Measurements from ENCODE around the gene CLBA1. TPM values are rescaled to one million over a fixed set of nuclear protein-coding genes. Genes with fewer than 3 reads are reported as not detected.

CLBA1 gene
- total and polyA plus RNA-seq, 9 of the 15 experiments (the other 6 are each of a cell fraction or from before 2014, with no cell fraction given), result 0.04 to 3.9 (median 2.6) TPM

DNA sequence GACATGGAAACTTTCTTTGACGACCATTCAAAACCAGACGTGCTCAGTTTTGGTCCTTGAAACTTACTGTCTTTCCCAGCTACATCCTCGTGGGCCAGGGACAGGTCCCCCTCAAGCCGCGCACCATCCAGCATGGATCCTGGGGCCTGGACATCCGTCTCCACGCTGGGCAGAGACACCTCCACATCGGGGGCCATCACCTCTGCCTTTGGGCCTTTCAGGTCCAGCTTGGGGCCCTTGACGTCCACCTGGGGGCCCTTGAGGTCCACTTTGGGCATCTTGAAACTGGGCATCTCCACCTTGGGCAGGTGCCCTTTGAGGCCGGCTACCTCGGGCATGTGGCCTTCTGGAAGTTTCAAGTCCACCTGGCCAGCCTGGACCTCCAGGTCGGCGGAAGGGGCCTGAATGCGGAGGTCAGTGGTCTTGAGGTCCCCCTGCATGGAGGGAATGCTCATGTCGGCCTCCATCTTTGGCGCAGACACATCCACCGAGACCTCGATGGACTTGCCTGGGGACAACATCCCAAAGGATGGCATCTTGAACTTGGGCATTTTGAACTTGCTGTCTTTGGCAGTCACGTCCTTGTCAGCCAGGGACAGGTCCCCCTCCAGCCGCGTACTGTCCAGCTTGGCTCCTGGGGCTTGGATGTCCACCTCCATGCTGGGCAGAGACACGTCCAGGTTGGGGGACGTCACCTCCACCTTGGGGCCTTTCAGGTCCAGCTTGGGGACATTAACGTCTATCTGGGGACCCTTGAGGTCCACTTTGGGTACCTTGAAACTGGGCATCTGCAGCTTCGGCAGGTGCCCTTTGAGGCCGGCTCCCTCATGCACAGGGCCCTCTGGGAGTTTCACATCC, 43.9 kb upstream of the CLBA1 start:
- FAIRE-seq (no peak), ATAC-seq (no peak), DNase-seq (ENCODE audit: extremely low read depth in 1 of 4, low spot score in 3 of 4) (no peak)
- intact Hi-C loops (cut with micrococcal nuclease) (no loop called here), in situ Hi-C loops (cut with MboI) (no loop called here)
- 18% methylated on average over 21 of the region's 26 CpGs for WGBS (ENCODE audit: insufficient coverage, low coverage, missing lambda C conversion rate)
- H3K4me1 ChIP-seq (replicated peaks in 1 of 2; ENCODE audit: control insufficient read depth in 2 of 2, insufficient read depth in 2 of 2, low read length in 2 of 2), result no peaks in the 10 kb centered on the region; a peak in 1 of 5 replicates
- H3K79me2 ChIP-seq (ENCODE audit: control insufficient read depth, insufficient read depth, low read length), result no peaks in the 10 kb centered on the region
- H3K27ac ChIP-seq (ENCODE audit: extremely low read depth, low read depth, low read length), result no peak overlapping the region
- peaks cover 5 to 53% of the 10 kb centered on the region in 2 experiments; a peak in 4 of 5 replicates for H3K27me3 ChIP-seq (ENCODE audit: control insufficient read depth in 2 of 2, insufficient read depth in 2 of 2, low read length in 2 of 2)
- ChIA-PET CTCF (ENCODE audit: low intra/inter-chr PET ratio) (no interaction called here), POLR2A (interaction anchor here (0.6 kb wide), 1 partner anchor 235 kb away, joined by 3 read pairs; no protein-coding TSS in a partner anchor)
- H3K9ac ChIP-seq (ENCODE audit: insufficient read depth in 1 of 2, low read depth in 2 of 2, low read length in 2 of 2), result no peak overlapping the region
- no TSS peak for BruUV-seq (replicated peaks)
- no peaks in the 10 kb centered on the region for H3K9me1 ChIP-seq (ENCODE audit: control insufficient read depth, insufficient read depth, low read length)
- H4K20me1 ChIP-seq (replicated peaks; ENCODE audit: control insufficient read depth, insufficient read depth, low read length), result no peaks in the 10 kb centered on the region; the same call in 1 of the 2 replicates
- H3K4me3 ChIP-seq, result no peak overlapping the region
- H3K36me3 ChIP-seq (ENCODE audit: control insufficient read depth, insufficient read depth, low read length), result no peaks in the 10 kb centered on the region
- H3K9me3 ChIP-seq (replicated peaks; ENCODE audit: control insufficient read depth, insufficient read depth, low read depth, low read length), result no peaks in the 10 kb centered on the region
- H3K4me2 ChIP-seq (ENCODE audit: insufficient read depth, low read length), result no peak overlapping the region
- H2AFZ ChIP-seq (ENCODE audit: low read depth, low read length), result no peak overlapping the region
- TF ChIP-seq NUFIP1 (IDR thresholded peaks at IDR 0.05; ENCODE audit: partially characterized antibody) (no peak), PHTF2 (CRISPR knock-in tag; IDR thresholded peaks at IDR 0.05) (no peak), CBFA2T2 (conservative IDR thresholded peaks at IDR 0.05) (no peak), SAP30 (IDR thresholded peaks at IDR 0.05; ENCODE audit: borderline replicate concordance, insufficient read depth, low read depth, low read length, poor library complexity, severe bottlenecking) (no peak), NCOA6 (IDR thresholded peaks at IDR 0.05) (no peak), RBM25 (IDR thresholded peaks at IDR 0.05; ENCODE audit: low read depth, low read length, severe bottlenecking) (no peak), RFX1 (IDR thresholded peaks at IDR 0.05) (no peak), KDM4B (IDR thresholded peaks at IDR 0.05; ENCODE audit: borderline replicate concordance in 2 of 2, low read depth in 1 of 2) (no peak), HDGF (IDR thresholded peaks at IDR 0.05) (no peak), CREB1 (IDR thresholded peaks at IDR 0.05) (no peak), CREB1 (CRISPR knock-in tag; IDR thresholded peaks at IDR 0.05) (no peak)
- TF ChIP-seq, protein P1, sequence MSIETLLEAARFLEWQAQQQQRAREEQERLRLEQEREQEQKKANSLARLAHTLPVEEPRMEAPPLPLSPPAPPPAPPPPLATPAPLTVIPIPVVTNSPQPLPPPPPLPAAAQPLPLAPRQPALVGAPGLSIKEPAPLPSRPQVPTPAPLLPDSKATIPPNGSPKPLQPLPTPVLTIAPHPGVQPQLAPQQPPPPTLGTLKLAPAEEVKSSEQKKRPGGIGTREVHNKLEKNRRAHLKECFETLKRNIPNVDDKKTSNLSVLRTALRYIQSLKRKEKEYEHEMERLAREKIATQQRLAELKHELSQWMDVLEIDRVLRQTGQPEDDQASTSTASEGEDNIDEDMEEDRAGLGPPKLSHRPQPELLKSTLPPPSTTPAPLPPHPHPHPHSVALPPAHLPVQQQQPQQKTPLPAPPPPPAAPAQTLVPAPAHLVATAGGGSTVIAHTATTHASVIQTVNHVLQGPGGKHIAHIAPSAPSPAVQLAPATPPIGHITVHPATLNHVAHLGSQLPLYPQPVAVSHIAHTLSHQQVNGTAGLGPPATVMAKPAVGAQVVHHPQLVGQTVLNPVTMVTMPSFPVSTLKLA (conservative IDR thresholded peaks at IDR 0.05), result no peak
- TF ChIP-seq, protein P2, sequence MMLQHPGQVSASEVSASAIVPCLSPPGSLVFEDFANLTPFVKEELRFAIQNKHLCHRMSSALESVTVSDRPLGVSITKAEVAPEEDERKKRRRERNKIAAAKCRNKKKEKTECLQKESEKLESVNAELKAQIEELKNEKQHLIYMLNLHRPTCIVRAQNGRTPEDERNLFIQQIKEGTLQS (IDR thresholded peaks at IDR 0.05), result no peak
- TF ChIP-seq, protein P2 (CRISPR knock-in tag; conservative IDR thresholded peaks at IDR 0.05), result no peak
- TF ChIP-seq, protein P3, sequence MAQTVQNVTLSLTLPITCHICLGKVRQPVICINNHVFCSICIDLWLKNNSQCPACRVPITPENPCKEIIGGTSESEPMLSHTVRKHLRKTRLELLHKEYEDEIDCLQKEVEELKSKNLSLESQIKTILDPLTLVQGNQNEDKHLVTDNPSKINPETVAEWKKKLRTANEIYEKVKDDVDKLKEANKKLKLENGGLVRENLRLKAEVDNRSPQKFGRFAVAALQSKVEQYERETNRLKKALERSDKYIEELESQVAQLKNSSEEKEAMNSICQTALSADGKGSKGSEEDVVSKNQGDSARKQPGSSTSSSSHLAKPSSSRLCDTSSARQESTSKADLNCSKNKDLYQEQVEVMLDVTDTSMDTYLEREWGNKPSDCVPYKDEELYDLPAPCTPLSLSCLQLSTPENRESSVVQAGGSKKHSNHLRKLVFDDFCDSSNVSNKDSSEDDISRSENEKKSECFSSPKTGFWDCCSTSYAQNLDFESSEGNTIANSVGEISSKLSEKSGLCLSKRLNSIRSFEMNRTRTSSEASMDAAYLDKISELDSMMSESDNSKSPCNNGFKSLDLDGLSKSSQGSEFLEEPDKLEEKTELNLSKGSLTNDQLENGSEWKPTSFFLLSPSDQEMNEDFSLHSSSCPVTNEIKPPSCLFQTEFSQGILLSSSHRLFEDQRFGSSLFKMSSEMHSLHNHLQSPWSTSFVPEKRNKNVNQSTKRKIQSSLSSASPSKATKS (CRISPR knock-in tag; IDR thresholded peaks at IDR 0.05), result no peak
- TF ChIP-seq, protein P4, sequence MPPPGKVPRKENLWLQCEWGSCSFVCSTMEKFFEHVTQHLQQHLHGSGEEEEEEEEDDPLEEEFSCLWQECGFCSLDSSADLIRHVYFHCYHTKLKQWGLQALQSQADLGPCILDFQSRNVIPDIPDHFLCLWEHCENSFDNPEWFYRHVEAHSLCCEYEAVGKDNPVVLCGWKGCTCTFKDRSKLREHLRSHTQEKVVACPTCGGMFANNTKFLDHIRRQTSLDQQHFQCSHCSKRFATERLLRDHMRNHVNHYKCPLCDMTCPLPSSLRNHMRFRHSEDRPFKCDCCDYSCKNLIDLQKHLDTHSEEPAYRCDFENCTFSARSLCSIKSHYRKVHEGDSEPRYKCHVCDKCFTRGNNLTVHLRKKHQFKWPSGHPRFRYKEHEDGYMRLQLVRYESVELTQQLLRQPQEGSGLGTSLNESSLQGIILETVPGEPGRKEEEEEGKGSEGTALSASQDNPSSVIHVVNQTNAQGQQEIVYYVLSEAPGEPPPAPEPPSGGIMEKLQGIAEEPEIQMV (tag; conservative IDR thresholded peaks at IDR 0.05; ENCODE audit: low read depth), result no peak

All from K562 (cell line).